ENCODE results near the gene MEIS2. TPM values are rescaled to one million over a fixed set of nuclear protein-coding genes. Genes with fewer than 3 reads are reported as not detected.

The MEIS2 gene
- total and polyA plus RNA-seq, 9 donors = 27.7 to 73.7 (median 47.7) TPM

DNA sequence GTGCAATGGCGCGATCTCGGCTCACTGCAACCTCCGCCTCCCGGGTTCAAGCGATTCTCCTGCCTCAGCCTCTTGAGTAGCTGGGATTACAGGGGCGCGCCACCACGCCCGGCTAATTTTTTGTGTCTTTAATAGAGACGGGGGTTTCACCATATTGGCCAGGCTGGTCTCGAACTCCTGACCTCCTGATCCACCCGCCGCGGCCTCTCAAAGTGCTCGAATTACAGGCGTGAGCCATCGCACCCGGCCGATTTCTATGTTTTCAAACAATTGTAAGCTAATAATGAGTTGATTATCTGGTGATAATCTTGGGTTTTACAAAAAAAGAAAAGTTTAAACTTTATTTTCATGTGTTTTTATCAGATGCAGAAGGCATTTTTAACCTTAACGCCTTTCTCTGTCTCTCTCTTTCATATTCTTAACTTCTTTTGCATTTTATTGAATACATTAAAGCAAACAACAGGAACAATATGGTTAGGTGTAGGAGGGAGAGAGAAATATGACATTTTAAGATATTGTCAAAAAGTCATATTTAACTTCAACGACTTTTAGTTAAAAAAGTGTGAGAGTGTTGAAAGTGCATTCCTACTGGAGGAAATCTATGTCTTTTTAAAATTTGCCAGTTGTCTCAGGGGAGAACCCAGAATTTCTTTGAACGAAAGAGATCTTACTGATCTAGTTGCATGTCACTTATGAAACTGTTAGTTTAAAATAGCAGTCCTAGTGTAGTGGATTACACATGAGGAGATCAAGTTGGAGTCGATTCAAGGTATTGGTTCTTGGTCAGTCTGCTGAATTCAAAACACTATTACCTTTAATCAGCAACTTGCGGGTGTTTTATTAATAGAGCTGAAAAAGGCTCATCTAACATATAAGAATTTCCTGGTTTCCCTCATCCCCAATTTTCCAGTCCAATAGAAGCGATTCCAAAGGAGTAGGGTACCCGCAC, 3.4 kb upstream of the MEIS2 start:
- H3K9me3 ChIP-seq = no peaks in the 10 kb centered on the region
- intact Hi-C loops (cut with DNase I) = loop anchor here in 3 of 4 donors (5.0 to 10.0 kb wide), 3 partner anchors 86 to 1149 kb away; partner anchors contain the start of gene SPRED1 (in 1 of the 3)
- H3K27me3 ChIP-seq = no peaks in the 10 kb centered on the region
- peak in 1 of 5 donors; percentile 33 for DNase-seq
- no peaks in the 10 kb centered on the region for H3K36me3 ChIP-seq
- TF ChIP-seq EP300 (IDR thresholded peaks at IDR 0.05) = no peak
- TF ChIP-seq, protein P1, sequence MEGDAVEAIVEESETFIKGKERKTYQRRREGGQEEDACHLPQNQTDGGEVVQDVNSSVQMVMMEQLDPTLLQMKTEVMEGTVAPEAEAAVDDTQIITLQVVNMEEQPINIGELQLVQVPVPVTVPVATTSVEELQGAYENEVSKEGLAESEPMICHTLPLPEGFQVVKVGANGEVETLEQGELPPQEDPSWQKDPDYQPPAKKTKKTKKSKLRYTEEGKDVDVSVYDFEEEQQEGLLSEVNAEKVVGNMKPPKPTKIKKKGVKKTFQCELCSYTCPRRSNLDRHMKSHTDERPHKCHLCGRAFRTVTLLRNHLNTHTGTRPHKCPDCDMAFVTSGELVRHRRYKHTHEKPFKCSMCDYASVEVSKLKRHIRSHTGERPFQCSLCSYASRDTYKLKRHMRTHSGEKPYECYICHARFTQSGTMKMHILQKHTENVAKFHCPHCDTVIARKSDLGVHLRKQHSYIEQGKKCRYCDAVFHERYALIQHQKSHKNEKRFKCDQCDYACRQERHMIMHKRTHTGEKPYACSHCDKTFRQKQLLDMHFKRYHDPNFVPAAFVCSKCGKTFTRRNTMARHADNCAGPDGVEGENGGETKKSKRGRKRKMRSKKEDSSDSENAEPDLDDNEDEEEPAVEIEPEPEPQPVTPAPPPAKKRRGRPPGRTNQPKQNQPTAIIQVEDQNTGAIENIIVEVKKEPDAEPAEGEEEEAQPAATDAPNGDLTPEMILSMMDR (IDR thresholded peaks at IDR 0.05) = no peak
- no peak for TF ChIP-seq POLR2A (IDR thresholded peaks at IDR 0.05)
- no peak overlapping the region for H3K27ac ChIP-seq
- H3K4me1 ChIP-seq (ENCODE audit: insufficient read depth) = no peaks in the 10 kb centered on the region
- peak overlapping the region; percentile 81 for H3K4me3 ChIP-seq
- 70 to 86% (median 86%) methylated on average over 27 of the region's 27 CpGs for WGBS, 3 donors

DNA sequence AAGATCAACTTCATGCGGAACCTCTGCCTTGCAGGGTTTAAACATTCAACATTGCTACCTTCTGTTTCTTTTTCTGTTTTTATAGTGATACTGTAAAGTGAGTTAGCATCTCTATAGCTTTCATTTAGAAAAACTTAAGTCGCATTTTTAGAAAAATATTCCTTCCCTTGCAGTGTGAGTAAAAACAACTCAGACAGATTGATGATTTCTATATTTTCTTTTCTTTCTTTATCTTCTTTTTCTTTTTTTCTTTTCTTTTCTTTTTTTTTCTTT, 2.8 kb upstream of the MEIS2 start:
- TF ChIP-seq POLR2A (IDR thresholded peaks at IDR 0.05) (no peak), EP300 (IDR thresholded peaks at IDR 0.05) (no peak)
- TF ChIP-seq, protein P1 (IDR thresholded peaks at IDR 0.05) = no peak
- DNase-seq = no peak
- no peaks in the 10 kb centered on the region for H3K4me1 ChIP-seq (ENCODE audit: insufficient read depth)
- no peak overlapping the region for H3K27ac ChIP-seq
- WGBS, 3 donors = 13 to 24% (median 18%) methylated on average over 2 of the region's 2 CpGs
- H3K27me3 ChIP-seq = no peaks in the 10 kb centered on the region
- no peaks in the 10 kb centered on the region for H3K36me3 ChIP-seq
- H3K4me3 ChIP-seq = peak overlapping the region; percentile 81
- intact Hi-C loops (cut with DNase I) = loop anchor here in 3 of 4 donors (5.0 to 10.0 kb wide), 3 partner anchors 86 to 1149 kb away; partner anchors contain the start of gene SPRED1 (in 1 of the 3)
- no peaks in the 10 kb centered on the region for H3K9me3 ChIP-seq

DNA sequence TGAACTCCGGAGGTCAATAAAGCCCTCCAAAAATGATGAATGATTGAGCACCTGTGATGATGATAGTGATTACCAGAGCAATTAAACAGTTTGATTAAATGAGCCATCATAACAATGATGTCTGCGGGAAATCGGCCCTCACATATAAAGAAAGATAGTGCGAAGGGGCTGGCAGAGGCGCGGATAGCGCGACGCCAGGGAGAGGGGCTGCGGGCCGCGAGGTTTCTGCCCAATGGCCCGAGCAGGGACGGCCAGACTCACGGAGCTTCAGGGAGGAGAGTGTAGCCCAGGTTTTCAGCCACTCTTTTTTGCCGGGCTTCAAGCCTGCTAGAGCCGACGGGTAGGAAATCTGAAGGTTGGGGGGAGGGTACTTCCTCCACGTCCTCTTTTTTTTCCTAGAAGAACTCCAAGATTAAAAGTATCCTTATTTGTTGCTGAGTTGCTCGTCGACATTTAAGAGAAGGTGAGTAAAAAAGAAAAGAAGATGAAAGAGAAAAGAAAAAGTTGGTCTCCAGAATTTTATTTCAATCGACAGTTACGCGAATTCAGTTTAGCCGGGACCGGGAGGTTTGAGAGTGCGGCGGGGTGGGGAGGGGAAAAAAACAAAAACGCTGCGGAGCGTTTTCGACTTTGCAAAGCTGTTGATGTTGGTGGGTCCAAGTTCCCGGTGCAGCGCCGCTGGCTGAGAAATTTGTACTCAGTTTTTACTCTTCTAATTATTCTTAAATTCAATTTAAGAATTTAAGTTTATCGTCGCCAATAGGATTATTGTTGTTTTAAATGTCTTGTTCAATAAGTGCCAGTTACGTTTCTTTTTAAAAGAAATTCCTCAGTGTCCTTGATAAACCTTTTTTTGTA, 2.2 kb upstream of the MEIS2 start:
- intact Hi-C loops (cut with DNase I) = loop anchor here in 3 of 4 donors (5.0 to 10.0 kb wide), 3 partner anchors 85 to 1150 kb away; partner anchors contain the start of gene SPRED1 (in 1 of the 3)
- H3K27me3 ChIP-seq = no peaks in the 10 kb centered on the region
- no peaks in the 10 kb centered on the region for H3K4me1 ChIP-seq (ENCODE audit: insufficient read depth)
- H3K9me3 ChIP-seq = no peaks in the 10 kb centered on the region
- H3K4me3 ChIP-seq = peak overlapping the region; percentile 81
- no peaks in the 10 kb centered on the region for H3K36me3 ChIP-seq
- DNase-seq = peak in 4 of 5 donors; percentile 47 to 56 (median 52)
- WGBS, 3 donors = 1% methylated on average over 38 of the region's 38 CpGs
- peak overlapping the region; percentile 86 to 94 for H3K27ac ChIP-seq
- TF ChIP-seq, protein P1 (IDR thresholded peaks at IDR 0.05) = no peak
- TF ChIP-seq POLR2A (IDR thresholded peaks at IDR 0.05) (no peak), EP300 (IDR thresholded peaks at IDR 0.05) (no peak)

DNA sequence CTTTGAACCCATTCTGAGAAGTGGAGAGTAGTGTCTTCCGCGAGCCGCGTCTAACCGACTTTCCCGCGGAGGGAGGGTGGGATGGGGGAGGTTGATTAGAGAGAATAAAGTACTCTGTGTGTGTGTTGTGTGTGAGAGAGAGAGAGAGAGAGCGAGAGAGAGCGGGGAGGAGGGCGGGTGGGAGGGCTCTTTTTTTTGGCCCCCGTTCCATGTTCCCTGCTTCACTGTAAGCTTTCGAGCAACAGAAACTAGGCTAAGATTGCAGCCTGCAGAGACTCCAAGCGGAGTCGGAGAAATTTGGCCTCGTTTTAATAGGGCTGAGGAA, 1.6 kb upstream of the MEIS2 start:
- Histone ChIP-seq H3K36me3 (no peaks in the 10 kb centered on the region), H3K4me3 (peak overlapping the region; percentile 81), H3K27me3 (no peaks in the 10 kb centered on the region), H3K4me1 (ENCODE audit: insufficient read depth) (no peaks in the 10 kb centered on the region), H3K9me3 (no peaks in the 10 kb centered on the region), H3K27ac (peak overlapping the region; percentile 86 to 94)
- no peak for TF ChIP-seq POLR2A (IDR thresholded peaks at IDR 0.05)
- TF ChIP-seq, protein P1 (IDR thresholded peaks at IDR 0.05) = no peak
- no peak for TF ChIP-seq EP300 (IDR thresholded peaks at IDR 0.05)
- intact Hi-C loops (cut with DNase I) = loop anchor here in 3 of 4 donors (5.0 to 10.0 kb wide), 3 partner anchors 85 to 1150 kb away; partner anchors contain the start of gene SPRED1 (in 1 of the 3)
- WGBS, 3 donors = 0 to 1% (median 1%) methylated on average over 15 of the region's 15 CpGs
- DNase-seq = peak in 2 of 5 donors; percentile 35 to 57
